DND-41 (cell line): ENCODE data around the gene CBY2.

Experiments used
- EZH2 ChIP-seq: IDR thresholded peaks from 3 replicates; pipeline ENCODE4 v1.6.1; 2012; ENCODE audit warnings: borderline replicate concordance, low read depth, mild to moderate bottlenecking, moderate library complexity, low read length, inconsistent platforms; ENCODE audit not compliant: severe bottlenecking
- TF ChIP-seq, protein P1 (sequence below): IDR thresholded peaks from 2 replicates; pipeline ENCODE4 v1.5.1; 2012; ENCODE audit warnings: borderline replicate concordance, low read length, moderate library complexity, mild to moderate bottlenecking; ENCODE audit not compliant: poor library complexity, severe bottlenecking; ENCODE audit errors: extremely low read depth

DNA sequence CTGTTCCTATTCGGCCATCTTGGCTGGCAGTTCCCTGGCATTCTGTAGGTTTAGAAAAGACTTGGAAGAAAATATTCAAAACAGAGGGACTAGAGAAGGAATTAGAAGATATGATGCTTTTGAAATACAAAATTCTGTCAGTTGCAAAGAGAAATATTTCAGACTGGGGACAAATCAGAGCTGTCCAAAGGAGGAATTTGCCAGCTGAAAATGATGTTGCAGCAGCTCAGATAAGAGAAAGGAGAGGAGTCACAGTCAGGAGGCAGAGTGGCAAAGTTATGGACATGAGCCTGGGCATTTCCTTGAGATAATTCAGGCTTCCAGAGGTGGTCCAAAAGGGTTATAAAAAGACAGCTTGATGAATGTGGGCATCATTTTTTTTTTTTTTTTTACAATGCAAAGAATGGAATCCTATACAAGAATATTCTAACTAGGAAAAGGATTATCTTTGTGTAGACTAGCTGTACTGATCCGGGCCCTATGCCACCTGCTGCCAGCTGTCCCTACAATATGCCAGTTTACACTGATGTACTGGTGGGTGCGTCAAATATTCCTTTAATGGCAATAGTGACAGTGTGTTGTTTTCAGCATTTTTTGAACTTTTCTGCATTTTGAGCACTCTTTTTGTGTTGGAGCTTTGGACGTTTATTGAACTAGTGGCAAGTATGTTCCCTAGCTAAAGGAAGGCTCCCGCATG, 31.8 kb upstream of the CBY2 start:
- TF ChIP-seq, protein P1, sequence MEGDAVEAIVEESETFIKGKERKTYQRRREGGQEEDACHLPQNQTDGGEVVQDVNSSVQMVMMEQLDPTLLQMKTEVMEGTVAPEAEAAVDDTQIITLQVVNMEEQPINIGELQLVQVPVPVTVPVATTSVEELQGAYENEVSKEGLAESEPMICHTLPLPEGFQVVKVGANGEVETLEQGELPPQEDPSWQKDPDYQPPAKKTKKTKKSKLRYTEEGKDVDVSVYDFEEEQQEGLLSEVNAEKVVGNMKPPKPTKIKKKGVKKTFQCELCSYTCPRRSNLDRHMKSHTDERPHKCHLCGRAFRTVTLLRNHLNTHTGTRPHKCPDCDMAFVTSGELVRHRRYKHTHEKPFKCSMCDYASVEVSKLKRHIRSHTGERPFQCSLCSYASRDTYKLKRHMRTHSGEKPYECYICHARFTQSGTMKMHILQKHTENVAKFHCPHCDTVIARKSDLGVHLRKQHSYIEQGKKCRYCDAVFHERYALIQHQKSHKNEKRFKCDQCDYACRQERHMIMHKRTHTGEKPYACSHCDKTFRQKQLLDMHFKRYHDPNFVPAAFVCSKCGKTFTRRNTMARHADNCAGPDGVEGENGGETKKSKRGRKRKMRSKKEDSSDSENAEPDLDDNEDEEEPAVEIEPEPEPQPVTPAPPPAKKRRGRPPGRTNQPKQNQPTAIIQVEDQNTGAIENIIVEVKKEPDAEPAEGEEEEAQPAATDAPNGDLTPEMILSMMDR = no peak
- TF ChIP-seq EZH2 = no peak
